Measurements from ENCODE around the gene DCST2. TPM values are rescaled to one million over a fixed set of nuclear protein-coding genes. Genes with fewer than 3 reads are reported as not detected.
A peak's percentile ranks its signal among the peaks of the same experiment; 100 is the strongest.

The DCST2 gene
- total and polyA plus RNA-seq, 9 of the 15 experiments (the other 6 are each of a cell fraction or from before 2014, with no cell fraction given), result 0.09 to 0.49 (median 0.11) TPM; not detected in 3

DNA sequence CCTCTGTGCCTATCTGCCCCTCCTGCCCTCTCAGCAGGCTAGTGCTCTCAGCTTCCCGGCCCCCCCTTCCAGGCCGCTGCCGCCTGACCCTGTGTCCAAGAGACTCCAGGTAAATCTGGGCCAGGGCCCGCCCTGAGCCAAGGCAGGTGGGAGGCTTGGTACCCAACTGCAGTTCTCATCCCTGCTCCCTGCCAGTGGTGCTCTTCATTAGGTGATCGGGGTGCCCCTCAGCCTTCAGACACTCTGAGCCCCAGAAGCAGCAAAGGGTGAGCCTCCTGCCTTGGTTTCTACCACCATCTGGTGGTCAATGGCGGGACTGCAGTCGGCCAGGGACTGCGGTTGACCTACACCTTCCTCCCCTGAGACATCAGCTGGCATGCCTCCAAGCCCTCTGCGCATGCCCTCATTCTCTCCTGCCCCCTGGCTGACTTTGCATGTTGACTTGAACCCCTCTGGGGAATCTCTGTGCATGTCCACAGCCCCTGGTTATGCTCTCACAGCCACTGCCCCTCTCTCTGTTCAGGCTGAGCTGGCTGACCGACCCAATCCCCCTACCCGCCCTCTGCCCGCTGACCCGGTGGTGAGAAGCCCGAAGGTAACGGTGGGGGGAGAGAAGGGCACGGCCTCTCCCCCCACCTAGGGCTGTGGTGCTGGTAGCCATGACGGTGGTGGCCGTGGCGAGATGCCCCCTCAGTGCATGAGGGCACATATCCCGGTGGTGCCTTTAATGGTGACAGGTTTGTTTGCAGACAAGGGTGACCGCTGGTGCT is 28.0 kb upstream of the DCST2 start (continued):
- TF ChIP-seq, protein P1, sequence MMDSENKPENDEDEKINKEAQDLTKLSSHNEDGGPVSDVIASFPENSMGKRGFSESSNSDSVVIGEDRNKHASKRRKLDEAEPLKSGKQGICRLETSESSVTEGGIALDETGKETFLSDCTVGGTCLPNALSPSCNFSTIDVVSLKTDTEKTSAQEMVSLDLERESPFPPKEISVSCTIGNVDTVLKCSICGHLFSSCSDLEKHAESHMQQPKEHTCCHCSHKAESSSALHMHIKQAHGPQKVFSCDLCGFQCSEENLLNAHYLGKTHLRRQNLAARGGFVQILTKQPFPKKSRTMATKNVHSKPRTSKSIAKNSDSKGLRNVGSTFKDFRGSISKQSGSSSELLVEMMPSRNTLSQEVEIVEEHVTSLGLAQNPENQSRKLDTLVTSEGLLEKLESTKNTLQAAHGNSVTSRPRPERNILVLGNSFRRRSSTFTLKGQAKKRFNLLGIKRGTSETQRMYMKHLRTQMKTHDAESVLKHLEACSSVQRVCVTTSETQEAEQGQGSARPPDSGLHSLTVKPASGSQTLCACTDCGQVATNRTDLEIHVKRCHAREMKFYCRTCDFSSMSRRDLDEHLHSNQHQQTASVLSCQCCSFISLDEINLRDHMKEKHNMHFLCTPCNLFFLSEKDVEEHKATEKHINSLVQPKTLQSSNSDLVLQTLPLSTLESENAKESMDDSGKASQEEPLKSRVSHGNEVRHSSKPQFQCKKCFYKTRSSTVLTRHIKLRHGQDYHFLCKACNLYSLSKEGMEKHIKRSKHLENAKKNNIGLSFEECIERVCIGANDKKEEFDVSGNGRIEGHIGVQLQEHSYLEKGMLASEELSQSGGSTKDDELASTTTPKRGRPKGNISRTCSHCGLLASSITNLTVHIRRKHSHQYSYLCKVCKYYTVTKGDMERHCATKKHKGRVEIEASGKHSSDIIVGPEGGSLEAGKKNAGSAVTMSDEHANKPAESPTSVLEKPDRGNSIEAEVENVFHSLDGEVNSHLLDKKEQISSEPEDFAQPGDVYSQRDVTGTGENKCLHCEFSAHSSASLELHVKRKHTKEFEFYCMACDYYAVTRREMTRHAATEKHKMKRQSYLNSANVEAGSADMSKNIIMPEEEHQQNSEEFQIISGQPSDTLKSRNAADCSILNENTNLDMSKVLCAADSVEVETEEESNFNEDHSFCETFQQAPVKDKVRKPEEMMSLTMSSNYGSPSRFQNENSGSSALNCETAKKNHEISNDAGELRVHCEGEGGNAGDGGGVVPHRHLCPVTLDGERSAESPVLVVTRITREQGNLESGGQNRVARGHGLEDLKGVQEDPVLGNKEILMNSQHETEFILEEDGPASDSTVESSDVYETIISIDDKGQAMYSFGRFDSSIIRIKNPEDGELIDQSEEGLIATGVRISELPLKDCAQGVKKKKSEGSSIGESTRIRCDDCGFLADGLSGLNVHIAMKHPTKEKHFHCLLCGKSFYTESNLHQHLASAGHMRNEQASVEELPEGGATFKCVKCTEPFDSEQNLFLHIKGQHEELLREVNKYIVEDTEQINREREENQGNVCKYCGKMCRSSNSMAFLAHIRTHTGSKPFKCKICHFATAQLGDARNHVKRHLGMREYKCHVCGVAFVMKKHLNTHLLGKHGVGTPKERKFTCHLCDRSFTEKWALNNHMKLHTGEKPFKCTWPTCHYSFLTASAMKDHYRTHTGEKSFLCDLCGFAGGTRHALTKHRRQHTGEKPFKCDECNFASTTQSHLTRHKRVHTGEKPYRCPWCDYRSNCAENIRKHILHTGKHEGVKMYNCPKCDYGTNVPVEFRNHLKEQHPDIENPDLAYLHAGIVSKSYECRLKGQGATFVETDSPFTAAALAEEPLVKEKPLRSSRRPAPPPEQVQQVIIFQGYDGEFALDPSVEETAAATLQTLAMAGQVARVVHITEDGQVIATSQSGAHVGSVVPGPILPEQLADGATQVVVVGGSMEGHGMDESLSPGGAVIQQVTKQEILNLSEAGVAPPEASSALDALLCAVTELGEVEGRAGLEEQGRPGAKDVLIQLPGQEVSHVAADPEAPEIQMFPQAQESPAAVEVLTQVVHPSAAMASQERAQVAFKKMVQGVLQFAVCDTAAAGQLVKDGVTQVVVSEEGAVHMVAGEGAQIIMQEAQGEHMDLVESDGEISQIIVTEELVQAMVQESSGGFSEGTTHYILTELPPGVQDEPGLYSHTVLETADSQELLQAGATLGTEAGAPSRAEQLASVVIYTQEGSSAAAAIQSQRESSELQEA (IDR thresholded peaks at IDR 0.05; ENCODE audit: low read depth), result no peak
- TF ChIP-seq PCBP2 (IDR thresholded peaks at IDR 0.05; ENCODE audit: low read depth, low read length, poor library complexity, severe bottlenecking) (no peak), KDM1A (IDR thresholded peaks at IDR 0.05) (no peak), ARHGAP35 (IDR thresholded peaks at IDR 0.05; ENCODE audit: partially characterized antibody) (no peak), FOXA1 (IDR thresholded peaks at IDR 0.05; ENCODE audit: borderline replicate concordance) (no peak), RCOR1 (IDR thresholded peaks at IDR 0.05; ENCODE audit: borderline replicate concordance in 1 of 2, low read depth in 2 of 2, low read length in 2 of 2) (peak in 1 of 2 experiments; percentile 64; a peak in 1 of 4 replicates), ZFX (CRISPR knock-in tag; IDR thresholded peaks at IDR 0.05) (no peak; the same call in 1 of the 2 replicates), TCF7L2 (IDR thresholded peaks at IDR 0.05; ENCODE audit: low read depth, low read length) (no peak), CREBBP (IDR thresholded peaks at IDR 0.05; ENCODE audit: low read depth, low read length) (no peak), ZNF76 (CRISPR knock-in tag; IDR thresholded peaks at IDR 0.05; ENCODE audit: borderline replicate concordance) (no peak), KLF16 (IDR thresholded peaks at IDR 0.05) (no peak), L3MBTL2 (IDR thresholded peaks at IDR 0.05) (no peak), ZNF699 (CRISPR knock-in tag; IDR thresholded peaks at IDR 0.05; ENCODE audit: insufficient replicate concordance) (no peak), NR2C1 (IDR thresholded peaks at IDR 0.05) (no peak), NR2C1 (tag; IDR thresholded peaks at IDR 0.05) (no peak), ATF7 (IDR thresholded peaks at IDR 0.05) (peak; percentile 68), EP400 (IDR thresholded peaks at IDR 0.05) (no peak)

Data from K562 (cell line).